Measurements from ENCODE around the gene LZTS2.

LZTS2 gene

DNA sequence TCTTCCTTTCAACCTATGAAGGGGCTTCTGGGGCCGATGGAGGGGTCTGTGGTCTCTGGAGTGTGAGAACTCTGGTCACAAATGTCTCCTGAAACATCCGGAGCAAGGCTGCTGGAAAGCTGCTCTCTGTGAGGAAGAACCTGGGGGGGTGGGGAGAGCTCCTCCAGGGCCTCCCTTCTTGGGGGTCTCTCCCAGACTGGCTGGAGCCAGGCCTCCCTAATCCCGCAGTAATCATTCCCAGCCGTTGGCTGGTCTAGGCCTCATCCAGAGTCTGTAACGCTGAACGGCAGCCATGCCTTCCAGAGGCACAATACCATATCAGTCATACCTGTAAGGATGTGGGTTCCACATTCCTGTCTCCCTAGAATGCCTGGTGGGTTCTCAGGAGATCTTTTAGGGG lies 4.4 kb upstream of the LZTS2 start:
- H2AFZ ChIP-seq (ENCODE audit: low read depth, low read length), result no peak overlapping the region
- TF ChIP-seq, protein P1, sequence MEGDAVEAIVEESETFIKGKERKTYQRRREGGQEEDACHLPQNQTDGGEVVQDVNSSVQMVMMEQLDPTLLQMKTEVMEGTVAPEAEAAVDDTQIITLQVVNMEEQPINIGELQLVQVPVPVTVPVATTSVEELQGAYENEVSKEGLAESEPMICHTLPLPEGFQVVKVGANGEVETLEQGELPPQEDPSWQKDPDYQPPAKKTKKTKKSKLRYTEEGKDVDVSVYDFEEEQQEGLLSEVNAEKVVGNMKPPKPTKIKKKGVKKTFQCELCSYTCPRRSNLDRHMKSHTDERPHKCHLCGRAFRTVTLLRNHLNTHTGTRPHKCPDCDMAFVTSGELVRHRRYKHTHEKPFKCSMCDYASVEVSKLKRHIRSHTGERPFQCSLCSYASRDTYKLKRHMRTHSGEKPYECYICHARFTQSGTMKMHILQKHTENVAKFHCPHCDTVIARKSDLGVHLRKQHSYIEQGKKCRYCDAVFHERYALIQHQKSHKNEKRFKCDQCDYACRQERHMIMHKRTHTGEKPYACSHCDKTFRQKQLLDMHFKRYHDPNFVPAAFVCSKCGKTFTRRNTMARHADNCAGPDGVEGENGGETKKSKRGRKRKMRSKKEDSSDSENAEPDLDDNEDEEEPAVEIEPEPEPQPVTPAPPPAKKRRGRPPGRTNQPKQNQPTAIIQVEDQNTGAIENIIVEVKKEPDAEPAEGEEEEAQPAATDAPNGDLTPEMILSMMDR (IDR thresholded peaks at IDR 0.05; ENCODE audit: borderline replicate concordance, extremely low read depth, low read length, poor library complexity, severe bottlenecking), result no peak
- TF ChIP-seq EZH2 (IDR thresholded peaks at IDR 0.05; ENCODE audit: borderline replicate concordance, low read depth, low read length, severe bottlenecking), result no peak
- peaks cover 45% of the 10 kb centered on the region for H3K4me1 ChIP-seq (ENCODE audit: insufficient read depth, low read length)
- no peak overlapping the region for H3K4me2 ChIP-seq (ENCODE audit: insufficient read depth, low read length)
- H3K9me3 ChIP-seq (ENCODE audit: insufficient read depth, low read length, severe bottlenecking), result no peaks in the 10 kb centered on the region
- no peaks in the 10 kb centered on the region for H3K27me3 ChIP-seq (ENCODE audit: insufficient read depth, low read length, poor library complexity)
- H3K27ac ChIP-seq (ENCODE audit: low read length), result no peak overlapping the region
- ATAC-seq (ENCODE audit: insufficient read depth, low read depth) (no peak), DNase-seq (no peak)
- no peak overlapping the region for H3K4me3 ChIP-seq (ENCODE audit: low read depth in 1 of 2, low read length in 2 of 2)
- H3K79me2 ChIP-seq (ENCODE audit: insufficient read depth, low read length), result peaks cover 8% of the 10 kb centered on the region
- peaks cover 8% of the 10 kb centered on the region for H4K20me1 ChIP-seq (ENCODE audit: insufficient read depth, low read length)
- no peak overlapping the region for H3K9ac ChIP-seq (ENCODE audit: low read depth, low read length)
- H3K36me3 ChIP-seq (ENCODE audit: insufficient read depth, low read length), result peaks cover 34% of the 10 kb centered on the region

DNA sequence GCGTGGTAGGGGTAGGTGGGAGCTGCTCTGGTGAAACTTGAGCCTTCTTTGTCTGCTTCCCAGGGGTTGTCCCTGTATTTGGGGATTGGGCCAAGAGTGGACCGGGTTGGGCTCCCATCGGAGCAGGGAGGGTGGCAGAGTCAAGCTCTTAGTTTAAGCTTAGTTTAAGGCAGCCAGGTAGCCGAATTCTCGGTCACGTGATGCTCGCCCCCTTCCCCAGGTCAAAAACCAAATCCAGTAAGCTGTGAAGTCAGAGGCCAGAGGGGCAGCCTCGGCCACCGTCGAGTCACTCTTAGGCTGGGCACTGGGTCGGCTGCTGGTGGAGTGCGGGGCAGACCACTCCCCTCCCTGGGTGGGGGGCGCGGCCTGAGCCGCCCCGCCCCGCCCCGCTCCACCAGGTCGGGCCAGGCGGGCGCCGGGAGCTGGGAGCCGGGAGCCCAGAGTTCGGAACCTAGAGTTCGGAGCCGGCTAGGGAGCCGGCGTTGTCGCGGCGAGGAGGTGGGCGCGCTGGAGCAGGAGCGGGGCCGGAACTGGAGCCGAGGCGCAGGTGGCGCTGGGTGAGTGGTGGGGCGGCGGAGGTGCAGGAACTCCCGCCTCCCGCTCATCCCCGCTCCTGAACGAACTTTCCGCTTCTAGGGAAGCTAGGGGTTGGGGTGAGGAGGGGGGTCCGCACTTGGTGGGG lies 2.8 kb upstream of the LZTS2 start:
- peak overlapping the region; percentile 83 for H3K9ac ChIP-seq (ENCODE audit: low read depth, low read length)
- peak overlapping the region; percentile 53 to 93 for H3K4me3 ChIP-seq (ENCODE audit: low read depth in 1 of 2, low read length in 2 of 2)
- H3K27me3 ChIP-seq (ENCODE audit: insufficient read depth, low read length, poor library complexity), result no peaks in the 10 kb centered on the region
- no peak for TF ChIP-seq EZH2 (IDR thresholded peaks at IDR 0.05; ENCODE audit: borderline replicate concordance, low read depth, low read length, severe bottlenecking)
- TF ChIP-seq, protein P1 (IDR thresholded peaks at IDR 0.05; ENCODE audit: borderline replicate concordance, extremely low read depth, low read length, poor library complexity, severe bottlenecking), result no peak
- no peaks in the 10 kb centered on the region for H3K9me3 ChIP-seq (ENCODE audit: insufficient read depth, low read length, severe bottlenecking)
- peak; percentile 41 for ATAC-seq (ENCODE audit: insufficient read depth, low read depth)
- H3K27ac ChIP-seq (ENCODE audit: low read length), result peak overlapping the region; percentile 83
- no peaks in the 10 kb centered on the region; the same call in 1 of the 2 replicates for H4K20me1 ChIP-seq (ENCODE audit: insufficient read depth, low read length)
- H3K4me2 ChIP-seq (ENCODE audit: insufficient read depth, low read length), result peak overlapping the region; percentile 98
- peak; percentile 56 for DNase-seq
- no peaks in the 10 kb centered on the region; the same call in 1 of the 2 replicates for H3K79me2 ChIP-seq (ENCODE audit: insufficient read depth, low read length)
- peaks cover 37% of the 10 kb centered on the region for H3K4me1 ChIP-seq (ENCODE audit: insufficient read depth, low read length)
- peak overlapping the region; percentile 92 for H2AFZ ChIP-seq (ENCODE audit: low read depth, low read length)
- peaks cover 20% of the 10 kb centered on the region for H3K36me3 ChIP-seq (ENCODE audit: insufficient read depth, low read length)

DNA sequence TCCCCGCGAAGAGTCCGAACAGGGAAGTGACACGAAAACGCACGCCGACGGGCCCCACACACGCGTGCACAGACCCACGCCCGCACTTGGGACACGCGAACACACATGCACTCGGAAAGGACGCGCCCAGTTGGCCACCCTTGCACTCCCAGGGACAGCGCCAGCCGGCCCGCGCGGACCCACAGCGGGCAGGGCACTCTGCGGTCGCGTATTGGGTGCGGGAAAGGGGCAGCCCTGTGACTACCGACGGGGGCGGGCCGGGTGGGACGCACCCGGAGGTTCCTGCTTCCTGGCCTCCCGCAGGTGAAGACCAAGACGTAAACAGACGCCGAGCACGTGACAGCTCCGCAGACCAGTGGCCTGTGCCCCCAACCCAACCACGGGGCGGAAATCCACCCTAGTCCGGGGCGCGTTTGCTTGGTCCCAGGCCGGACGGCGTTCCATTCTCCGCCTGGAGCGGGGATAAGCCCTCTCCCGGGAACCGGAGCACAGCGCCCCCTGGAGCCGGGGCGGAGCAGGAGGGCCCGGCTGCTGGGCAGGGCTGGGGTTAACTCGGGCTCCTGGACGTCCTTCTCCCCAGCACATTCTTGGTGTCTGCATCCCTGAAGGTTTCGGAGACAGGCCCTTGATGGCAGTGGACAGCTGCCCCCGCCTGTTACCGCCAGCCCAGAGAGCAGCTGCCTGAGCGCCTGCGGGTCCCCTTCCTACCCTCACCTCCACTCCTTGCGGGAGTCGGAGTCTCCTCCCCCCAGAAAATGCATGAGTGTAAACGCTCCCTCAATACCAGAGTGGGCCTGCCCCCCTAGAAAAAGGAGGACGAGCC lies 2.0 kb upstream of the LZTS2 start:
- peak overlapping the region; percentile 92 for H2AFZ ChIP-seq (ENCODE audit: low read depth, low read length)
- peak; percentile 70 for DNase-seq

More for the DNA sequence above, 2.0 kb upstream of the LZTS2 start:
- Histone ChIP-seq H3K4me3 (ENCODE audit: low read depth in 1 of 2, low read length in 2 of 2) (peak overlapping the region; percentile 53 to 93), H4K20me1 (ENCODE audit: insufficient read depth, low read length) (no peaks in the 10 kb centered on the region; the same call in 1 of the 2 replicates), H3K9ac (ENCODE audit: low read depth, low read length) (peak overlapping the region; percentile 83), H3K27ac (ENCODE audit: low read length) (peak overlapping the region; percentile 83), H3K4me2 (ENCODE audit: insufficient read depth, low read length) (peak overlapping the region; percentile 98), H3K27me3 (ENCODE audit: insufficient read depth, low read length, poor library complexity) (no peaks in the 10 kb centered on the region), H3K36me3 (ENCODE audit: insufficient read depth, low read length) (peaks cover 22% of the 10 kb centered on the region), H3K9me3 (ENCODE audit: insufficient read depth, low read length, severe bottlenecking) (no peaks in the 10 kb centered on the region), H3K4me1 (ENCODE audit: insufficient read depth, low read length) (peaks cover 37% of the 10 kb centered on the region), H3K79me2 (ENCODE audit: insufficient read depth, low read length) (no peaks in the 10 kb centered on the region; the same call in 1 of the 2 replicates)
- TF ChIP-seq, protein P1 (IDR thresholded peaks at IDR 0.05; ENCODE audit: borderline replicate concordance, extremely low read depth, low read length, poor library complexity, severe bottlenecking), result peak; percentile 94
- TF ChIP-seq EZH2 (IDR thresholded peaks at IDR 0.05; ENCODE audit: borderline replicate concordance, low read depth, low read length, severe bottlenecking), result no peak
- peak; percentile 61 for ATAC-seq (ENCODE audit: insufficient read depth, low read depth)
